ENCODE results near the gene CA5B. TPM values are rescaled to one million over a fixed set of nuclear protein-coding genes. Genes with fewer than 3 reads are reported as not detected.

The CA5B gene
- total RNA-seq, 1 experiment from 2014 or later, result 5.0 TPM

DNA sequence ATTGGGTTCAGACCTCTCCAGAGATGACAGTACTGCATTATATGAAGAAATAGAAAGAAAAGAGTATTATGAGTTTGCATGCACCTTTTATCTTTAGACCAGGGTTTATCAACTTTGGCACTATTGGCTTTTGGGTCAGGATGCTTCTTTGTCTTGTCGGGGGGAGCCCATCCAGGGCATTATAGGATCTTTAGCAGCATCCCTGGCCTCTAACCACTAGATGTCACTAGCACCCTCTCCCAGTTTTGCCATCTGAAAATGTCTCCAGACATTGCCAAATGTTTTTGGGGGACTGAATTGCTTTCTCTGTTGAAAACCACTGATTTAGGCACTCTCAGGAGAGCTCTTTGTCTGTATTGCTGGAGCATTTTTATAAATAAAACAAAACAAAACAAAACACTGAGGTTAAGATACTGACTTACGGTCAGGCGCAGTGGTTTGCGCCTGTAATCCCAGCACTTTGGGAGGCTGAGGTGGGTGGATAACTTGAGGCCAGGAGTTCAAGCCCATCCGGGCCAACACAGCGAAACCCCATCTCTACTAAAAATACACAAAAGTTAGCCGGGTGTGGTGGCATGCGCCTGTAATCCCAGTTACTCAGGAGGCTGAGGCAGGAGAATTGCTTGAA is 23.6 kb downstream of the CA5B start:
- Histone ChIP-seq H3K4me1 (no peaks in the 10 kb centered on the region), H3K9me3 (replicated peaks) (no peaks in the 10 kb centered on the region), H3K27ac (no peak overlapping the region), H3K36me3 (no peaks in the 10 kb centered on the region), H3K4me3 (no peak overlapping the region), H3K27me3 (no peaks in the 10 kb centered on the region)
- DNase-seq, result peak; percentile 32 to 72

DNA sequence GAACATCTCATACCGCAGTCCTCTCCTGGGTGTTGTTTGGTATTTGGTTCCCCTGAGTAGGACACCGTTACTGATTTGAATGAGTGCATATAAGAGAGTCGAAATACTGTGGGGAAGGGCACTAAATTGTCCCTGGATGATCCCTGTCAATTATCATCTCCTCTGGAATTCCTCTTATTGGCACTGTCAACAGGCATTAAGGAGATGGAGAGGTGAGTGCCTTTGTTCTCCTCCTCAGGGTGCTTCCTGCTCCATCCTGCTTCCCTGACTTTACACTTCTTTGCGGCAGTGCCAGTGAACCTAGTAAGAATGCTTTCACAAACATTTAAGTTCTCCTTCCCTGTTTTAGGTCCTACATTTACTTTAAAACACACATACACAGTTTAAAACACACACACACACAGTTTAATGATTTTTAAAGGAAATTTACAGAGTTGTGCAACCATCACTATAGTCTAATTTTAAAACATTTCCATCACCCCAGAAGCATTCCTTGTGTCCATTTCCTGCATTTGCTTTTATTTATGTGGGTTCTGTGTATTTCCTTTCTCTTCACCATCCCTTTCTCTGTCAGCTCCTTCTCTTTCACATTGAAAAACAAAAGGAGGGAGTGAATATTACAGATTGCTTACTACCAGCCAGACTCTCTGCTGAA is 31.4 kb downstream of the CA5B start:
- H3K27me3 ChIP-seq, result no peaks in the 10 kb centered on the region
- no peak overlapping the region for H3K27ac ChIP-seq
- no peaks in the 10 kb centered on the region for H3K9me3 ChIP-seq (replicated peaks)
- no peaks in the 10 kb centered on the region for H3K36me3 ChIP-seq
- DNase-seq, result no peak
- H3K4me3 ChIP-seq, result no peak overlapping the region
- no peaks in the 10 kb centered on the region for H3K4me1 ChIP-seq

DNA sequence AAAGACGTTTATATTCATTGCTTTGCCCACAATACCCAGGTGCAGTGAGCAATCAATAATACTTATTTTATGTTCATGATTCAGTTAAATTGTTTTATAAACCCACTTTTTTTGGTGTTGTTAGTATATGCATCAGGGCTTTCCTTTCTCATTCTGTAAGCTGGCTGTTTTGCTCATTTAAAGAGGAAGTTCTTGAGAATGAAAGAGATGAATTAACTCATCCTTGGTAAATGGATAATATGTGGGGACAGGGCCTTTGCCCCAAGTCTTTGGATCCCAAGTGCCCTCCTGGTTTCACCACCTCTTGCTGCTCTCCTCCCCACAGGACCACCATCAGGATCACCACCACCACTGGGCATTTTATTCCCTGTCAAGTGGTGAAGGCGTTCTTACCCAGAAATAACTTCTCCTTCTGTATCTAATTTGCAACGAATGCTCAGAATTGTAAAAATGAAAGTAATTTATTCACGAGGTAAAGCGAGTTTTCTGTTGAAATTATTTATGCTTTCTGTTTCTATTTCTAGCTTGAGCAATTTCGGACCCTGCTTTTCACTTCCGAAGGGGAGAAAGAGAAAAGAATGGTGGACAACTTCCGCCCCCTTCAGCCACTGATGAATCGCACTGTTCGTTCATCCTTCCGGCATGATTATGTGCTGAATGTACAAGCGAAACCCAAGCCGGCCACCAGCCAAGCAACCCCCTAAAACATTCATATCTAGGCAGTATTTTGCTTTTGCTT is 44.1 kb downstream of the CA5B start:
- peaks cover 4% of the 10 kb centered on the region; the same call in 1 of the 2 replicates for H3K36me3 ChIP-seq
- H3K9me3 ChIP-seq (replicated peaks), result no peaks in the 10 kb centered on the region
- DNase-seq, result no peak
- no peak overlapping the region for H3K4me3 ChIP-seq
- no peak overlapping the region for H3K27ac ChIP-seq
- H3K27me3 ChIP-seq, result no peaks in the 10 kb centered on the region
- no peaks in the 10 kb centered on the region for H3K4me1 ChIP-seq

DNA sequence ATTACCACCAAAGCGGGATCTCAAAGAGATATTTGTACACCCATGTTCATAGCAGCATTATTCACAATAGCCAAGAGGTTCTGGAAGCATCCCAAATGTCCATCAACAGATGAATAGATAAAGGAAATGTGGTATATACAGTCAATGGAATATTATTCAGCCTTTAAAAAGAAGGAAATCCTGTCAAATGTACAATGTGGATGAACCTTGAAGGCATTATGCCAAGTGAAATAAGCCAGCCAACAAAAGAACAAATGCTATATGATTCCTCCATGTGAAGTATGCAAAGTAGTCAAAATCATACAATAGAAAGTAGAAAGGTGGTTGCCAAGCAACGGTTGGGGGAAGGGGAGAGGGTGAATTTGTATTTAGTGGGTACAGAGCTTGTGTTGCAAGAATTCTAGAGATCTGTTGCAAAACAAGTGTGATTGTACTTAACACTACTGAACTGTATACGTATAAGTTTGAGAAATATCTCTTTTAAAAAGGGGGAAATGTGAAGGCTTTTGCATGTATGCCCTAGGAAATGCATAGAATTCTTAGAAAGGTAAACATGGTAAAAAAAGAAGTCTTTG is 47.2 kb downstream of the CA5B start:
- Histone ChIP-seq H3K27me3 (no peaks in the 10 kb centered on the region), H3K4me1 (no peaks in the 10 kb centered on the region), H3K9me3 (replicated peaks) (no peaks in the 10 kb centered on the region), H3K36me3 (peaks cover 4% of the 10 kb centered on the region; the same call in 1 of the 2 replicates), H3K4me3 (no peak overlapping the region), H3K27ac (no peak overlapping the region)
- no peak for DNase-seq

DNA sequence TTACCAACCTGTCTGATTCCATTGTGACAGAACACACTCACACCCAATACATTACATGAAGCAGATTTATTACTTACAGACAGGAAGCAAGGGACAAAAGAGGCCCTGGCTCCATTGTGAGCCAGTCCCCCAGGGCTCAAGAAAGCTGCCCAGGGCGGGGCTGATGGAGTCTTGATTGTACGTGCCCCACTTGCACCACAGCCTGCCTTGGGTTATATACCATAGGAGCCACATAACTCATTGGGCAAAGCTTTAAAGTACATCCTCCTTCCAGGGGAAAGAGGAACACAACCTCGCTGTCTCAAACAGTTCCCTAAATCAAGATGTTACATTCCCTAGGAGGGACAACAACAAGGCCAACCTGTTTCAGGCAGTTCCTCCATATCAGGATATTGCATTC is 48.8 kb downstream of the CA5B start:
- Histone ChIP-seq H3K27me3 (no peaks in the 10 kb centered on the region), H3K36me3 (peaks cover 4% of the 10 kb centered on the region; the same call in 1 of the 2 replicates), H3K27ac (no peak overlapping the region), H3K9me3 (replicated peaks) (no peaks in the 10 kb centered on the region), H3K4me1 (no peaks in the 10 kb centered on the region), H3K4me3 (no peak overlapping the region)
- DNase-seq, result no peak

DNA sequence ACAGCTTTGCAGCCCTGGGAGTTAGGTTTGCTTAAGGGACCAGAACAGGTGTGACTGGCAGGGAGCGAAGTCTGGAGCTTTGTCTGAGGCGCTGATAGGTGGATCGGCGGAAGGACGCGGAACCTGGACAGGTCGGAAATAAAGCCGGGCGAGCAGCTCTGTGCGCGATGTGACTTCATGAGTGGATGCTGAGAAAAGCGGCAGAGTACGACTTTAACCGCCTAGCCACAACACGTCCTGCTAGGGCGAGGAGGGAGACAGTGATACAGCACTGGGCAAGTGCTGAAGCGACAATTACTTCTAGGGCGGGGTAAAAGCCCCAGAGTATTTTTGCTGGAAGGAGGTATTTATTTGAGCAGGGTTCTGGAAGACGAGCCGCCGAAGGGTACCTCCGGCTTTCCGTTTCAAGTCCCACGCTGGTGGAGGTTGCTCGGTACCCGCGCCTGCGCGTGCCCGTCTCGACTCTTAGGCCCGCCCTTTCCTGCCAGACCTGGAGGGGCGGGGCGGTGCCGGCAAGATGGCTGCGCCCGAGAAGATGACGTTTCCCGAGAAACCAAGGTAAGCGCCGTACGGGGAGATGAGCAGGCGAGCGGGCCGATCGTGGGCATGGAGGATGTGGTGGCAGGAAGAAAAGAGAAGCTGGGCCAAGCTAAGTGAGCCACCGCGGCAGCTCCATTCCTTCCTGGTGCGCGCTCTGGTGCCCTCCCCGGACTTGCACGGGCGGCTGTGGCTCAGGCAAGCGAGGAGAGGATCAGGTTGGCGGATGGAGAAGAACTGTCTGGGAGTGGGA is 52.1 kb downstream of the CA5B start, which contains the start of gene ZRSR2:
Gene ZRSR2, plus strand, starts transcription at position 506 of the 790 bp plus-strand sequence. Its CDS starts 12 bp downstream, at position 518.
- peak within 1 kb of the TSS; percentile 66 for H3K27ac ChIP-seq
- peak within 1 kb of the TSS; percentile 83 for H3K4me3 ChIP-seq
- no peaks in the 10 kb centered on the region for H3K27me3 ChIP-seq
- peak; percentile 83 to 86 for DNase-seq
- peaks cover 21% of the 10 kb centered on the region for H3K36me3 ChIP-seq
- no peaks in the 10 kb centered on the region for H3K9me3 ChIP-seq (replicated peaks)
- peaks cover 7% of the 10 kb centered on the region for H3K4me1 ChIP-seq

DNA sequence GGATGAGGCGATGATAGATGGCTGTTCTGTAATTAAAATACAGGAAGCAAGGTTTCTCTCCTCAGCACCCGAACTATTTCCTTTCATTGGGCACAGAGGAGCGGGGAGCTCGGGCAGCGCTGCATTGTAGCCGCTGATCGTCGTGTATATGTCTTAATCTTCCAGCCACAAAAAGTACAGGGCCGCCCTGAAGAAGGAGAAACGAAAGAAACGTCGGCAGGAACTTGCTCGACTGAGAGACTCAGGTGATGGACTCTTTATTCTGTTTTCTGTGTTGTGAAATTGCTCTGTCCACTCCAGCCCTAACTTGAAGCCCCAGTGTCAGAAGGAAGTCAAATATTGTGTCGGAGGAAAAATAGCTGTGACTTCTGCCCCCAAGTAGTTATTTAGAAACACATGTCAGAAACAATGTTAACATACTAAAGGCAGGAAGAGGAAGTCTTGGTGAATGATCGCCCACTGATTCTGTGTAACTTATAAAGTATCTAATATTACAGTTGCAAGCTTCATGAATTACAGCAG is 52.8 kb downstream of the CA5B start:
- Histone ChIP-seq H3K27me3 (no peaks in the 10 kb centered on the region), H3K9me3 (replicated peaks) (no peaks in the 10 kb centered on the region), H3K36me3 (peaks cover 21% of the 10 kb centered on the region), H3K27ac (peak overlapping the region; percentile 66), H3K4me1 (peaks cover 7% of the 10 kb centered on the region), H3K4me3 (peak overlapping the region; percentile 83)
- DNase-seq, result no peak

DNA sequence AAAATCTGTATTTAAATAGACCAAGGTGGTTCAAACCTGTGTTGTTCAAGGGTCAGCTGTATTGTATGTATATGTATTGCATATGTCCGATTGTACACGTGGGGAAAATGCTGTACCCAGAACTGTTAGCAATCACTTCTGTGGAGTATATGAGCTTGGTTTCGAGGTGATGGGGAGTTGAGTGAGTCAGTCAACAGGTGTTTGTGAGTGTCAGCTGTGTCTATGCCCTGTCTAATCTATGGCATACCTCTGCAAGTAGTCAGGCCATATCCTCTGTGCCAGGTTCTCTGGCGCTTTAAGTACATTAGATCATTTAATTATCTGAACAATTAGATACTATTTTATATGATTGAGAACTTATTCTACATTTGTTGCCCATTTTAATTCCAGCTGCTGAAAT is 59.6 kb downstream of the CA5B start:
- H3K4me1 ChIP-seq, result peaks cover 4% of the 10 kb centered on the region
- DNase-seq, result peak; percentile 23 to 25
- H3K9me3 ChIP-seq (replicated peaks), result no peaks in the 10 kb centered on the region
- H3K4me3 ChIP-seq, result no peak overlapping the region
- no peaks in the 10 kb centered on the region for H3K27me3 ChIP-seq
- peaks cover 38% of the 10 kb centered on the region for H3K36me3 ChIP-seq
- H3K27ac ChIP-seq, result peak overlapping the region; percentile 8; the same call in 1 of the 2 replicates

DNA sequence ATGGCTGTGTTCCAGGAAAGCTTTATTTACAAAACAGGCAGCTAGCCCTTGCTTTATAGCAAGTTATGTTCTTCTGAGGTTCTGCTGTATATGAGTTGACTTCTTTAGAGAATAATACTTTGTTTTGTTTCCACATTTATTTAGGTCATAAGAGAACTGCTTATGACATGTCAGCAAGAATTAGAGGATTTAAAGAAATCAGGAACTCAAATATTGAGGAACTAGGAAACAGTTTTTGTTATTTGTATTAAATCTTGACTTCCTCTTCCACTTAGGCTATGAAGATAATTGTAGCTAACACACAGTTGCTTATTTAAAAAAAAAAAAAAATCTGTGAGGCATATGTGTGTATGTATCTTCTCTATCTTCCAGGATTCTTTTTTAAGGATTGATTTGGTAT is 66.5 kb downstream of the CA5B start:
- peaks cover 24% of the 10 kb centered on the region for H3K36me3 ChIP-seq
- no peaks in the 10 kb centered on the region for H3K9me3 ChIP-seq (replicated peaks)
- no peak overlapping the region for H3K27ac ChIP-seq
- no peaks in the 10 kb centered on the region for H3K4me1 ChIP-seq
- no peaks in the 10 kb centered on the region for H3K27me3 ChIP-seq
- no peak overlapping the region for H3K4me3 ChIP-seq
- DNase-seq, result no peak

DNA sequence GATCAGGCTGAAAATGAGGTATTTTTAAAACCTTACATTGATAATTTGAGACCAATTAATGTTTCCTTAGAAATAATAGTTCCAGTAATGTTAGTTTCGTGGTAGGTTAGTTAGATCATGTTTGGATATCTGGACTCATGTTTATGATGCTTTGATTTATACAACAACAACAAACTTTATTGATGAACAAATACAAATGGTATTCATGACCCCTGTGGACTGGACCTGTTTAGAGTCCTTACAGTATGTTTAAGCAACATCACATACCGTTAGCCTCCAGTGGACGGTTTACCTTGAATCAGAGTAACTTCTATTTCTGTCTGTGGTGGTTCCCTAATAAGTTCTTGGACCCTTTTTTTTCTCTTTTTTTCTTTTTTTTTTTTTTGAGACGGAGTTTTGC is 70.2 kb downstream of the CA5B start:
- peaks cover 20% of the 10 kb centered on the region for H3K36me3 ChIP-seq

DNA sequence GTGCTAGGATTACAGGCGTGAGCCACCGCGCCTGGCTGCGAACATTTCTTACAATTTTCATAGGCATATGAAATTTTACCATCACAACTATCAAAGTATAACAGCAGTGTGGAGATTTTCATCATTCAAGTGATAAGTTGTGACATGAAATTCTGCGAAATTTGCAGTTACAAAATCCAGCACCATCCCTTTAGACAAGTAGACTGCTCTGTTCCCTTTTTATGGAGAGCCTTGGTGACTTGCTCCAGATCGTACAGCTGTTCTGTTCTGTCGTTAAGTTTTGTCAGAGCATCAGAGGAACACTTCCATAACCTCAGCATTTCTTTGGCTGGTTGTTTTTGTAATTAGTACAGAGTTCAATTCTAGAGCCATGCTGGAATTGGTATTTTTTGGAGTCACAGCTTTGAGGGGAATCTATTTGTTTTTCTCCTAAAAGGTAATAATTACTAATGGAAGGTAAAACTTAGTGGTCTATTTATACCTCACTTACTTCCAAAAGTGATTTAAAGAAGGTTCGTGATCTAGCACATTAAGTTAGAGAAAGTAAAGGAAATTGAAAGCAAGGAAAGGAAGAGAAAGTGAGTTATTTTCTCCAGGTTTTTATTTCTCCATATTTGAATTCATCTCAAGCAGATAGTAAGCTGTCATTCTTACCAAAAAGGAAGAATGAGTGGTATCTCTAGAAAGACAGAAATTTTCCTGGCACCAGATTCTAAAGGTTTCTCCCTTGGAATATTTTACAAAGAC is 74.3 kb downstream of the CA5B start:
- Histone ChIP-seq H3K27ac (no peak overlapping the region), H3K9me3 (replicated peaks) (no peaks in the 10 kb centered on the region), H3K27me3 (no peaks in the 10 kb centered on the region), H3K36me3 (peaks cover 34% of the 10 kb centered on the region), H3K4me3 (no peak overlapping the region), H3K4me1 (peaks cover 13% of the 10 kb centered on the region)
- DNase-seq, result no peak

More for the DNA sequence above, 70.2 kb downstream of the CA5B start:
- Histone ChIP-seq H3K9me3 (replicated peaks) (no peaks in the 10 kb centered on the region), H3K4me3 (no peak overlapping the region), H3K27ac (no peak overlapping the region), H3K4me1 (no peaks in the 10 kb centered on the region), H3K27me3 (no peaks in the 10 kb centered on the region)
- DNase-seq, result no peak

DNA sequence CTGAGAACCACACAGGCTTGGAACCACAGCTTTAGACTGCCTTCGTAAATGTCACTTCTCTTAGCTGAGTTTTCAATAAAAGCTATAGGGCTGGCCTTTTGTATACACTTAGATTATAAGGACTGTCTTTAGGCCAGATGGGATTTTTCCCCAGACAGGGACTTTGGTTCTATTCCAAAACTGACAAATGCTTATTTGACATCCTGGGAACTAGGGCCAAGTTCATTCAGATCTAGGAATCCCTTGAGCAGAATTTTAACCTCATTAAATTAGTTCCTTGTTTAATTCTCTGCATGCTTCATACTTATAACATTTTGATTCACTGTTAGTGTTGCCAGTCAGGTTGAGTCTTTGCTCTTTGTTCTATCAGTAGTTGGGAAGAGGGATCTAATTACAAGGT is 75.3 kb downstream of the CA5B start:
- peaks cover 14% of the 10 kb centered on the region for H3K4me1 ChIP-seq
- no peaks in the 10 kb centered on the region for H3K9me3 ChIP-seq (replicated peaks)
- no peaks in the 10 kb centered on the region for H3K27me3 ChIP-seq
- H3K27ac ChIP-seq, result no peak overlapping the region
- H3K4me3 ChIP-seq, result no peak overlapping the region
- peaks cover 43% of the 10 kb centered on the region for H3K36me3 ChIP-seq
- no peak for DNase-seq

DNA sequence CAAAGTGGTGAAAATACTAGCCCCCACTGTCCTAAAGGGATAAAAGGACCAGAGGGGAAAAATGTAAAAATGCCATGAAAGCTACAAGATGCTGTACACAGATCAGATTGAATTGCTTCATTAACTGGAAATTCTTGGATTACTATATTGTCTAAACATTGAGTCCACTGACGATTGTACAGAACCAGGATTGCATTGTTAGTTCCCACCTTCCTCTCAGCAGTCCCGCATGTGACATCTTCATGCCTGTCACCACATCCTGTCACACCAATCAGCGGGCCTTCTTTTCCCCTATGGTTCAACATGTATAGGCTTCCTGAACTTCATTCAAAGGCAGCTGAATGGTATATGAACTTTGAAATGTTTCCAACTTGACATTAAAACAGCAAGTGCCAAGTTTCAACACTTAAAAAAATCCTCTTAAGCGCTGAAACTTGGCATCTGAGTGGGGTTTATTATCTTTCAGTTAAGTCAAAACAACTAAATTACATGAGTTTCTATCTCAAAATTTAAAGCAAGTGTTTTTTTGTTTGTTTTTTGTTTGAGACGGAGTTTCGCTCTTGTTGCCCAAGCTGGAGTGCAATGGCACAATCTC is 76.8 kb downstream of the CA5B start:
- Histone ChIP-seq H3K36me3 (peaks cover 42% of the 10 kb centered on the region), H3K4me1 (peaks cover 18% of the 10 kb centered on the region), H3K4me3 (no peak overlapping the region), H3K27ac (no peak overlapping the region), H3K9me3 (replicated peaks) (no peaks in the 10 kb centered on the region), H3K27me3 (no peaks in the 10 kb centered on the region)
- DNase-seq, result no peak
